HepG2 (cell line): ENCODE results near the gene RPP21. TPM values are rescaled to one million over a fixed set of nuclear protein-coding genes. Genes with fewer than 3 reads are reported as not detected.

Experiments
- FOXJ3 ChIP-seq: sonication (generic); formaldehyde crosslinking; IDR thresholded peaks from 2 replicates; pipeline ENCODE4 v1.4.0; 2020; ENCODE audit warnings: missing genetic modification reagents, mild to moderate bottlenecking, borderline replicate concordance
- HMG20A ChIP-seq: IDR thresholded peaks from 2 replicates; pipeline ENCODE4 v1.6.1; 2016; ENCODE audit warnings: borderline replicate concordance
- KLF9 ChIP-seq: IDR thresholded peaks from 2 replicates; pipeline ENCODE4 v1.6.1; 2016; ENCODE audit warnings: low read depth
- MED8 ChIP-seq: sonication (generic); formaldehyde crosslinking; IDR thresholded peaks from 2 replicates; pipeline ENCODE4 v1.8.1; 2023; ENCODE audit warnings: mild to moderate bottlenecking, missing genetic modification reagents; ENCODE audit not compliant: insufficient replicate concordance
- NR2C2 ChIP-seq: sonication (generic); formaldehyde crosslinking; IDR thresholded peaks from 2 replicates; pipeline ENCODE4 v1.4.0; 2020; ENCODE audit warnings: missing genetic modification reagents, mild to moderate bottlenecking, moderate library complexity, borderline replicate concordance
- NR2F2 ChIP-seq: IDR thresholded peaks from 2 replicates; pipeline ENCODE4 v1.6.1; 2012; ENCODE audit warnings: low read depth, inconsistent platforms, borderline replicate concordance
- RFX3 ChIP-seq: IDR thresholded peaks from 2 replicates; pipeline ENCODE4 v1.6.1; 2016; ENCODE audit warnings: missing biosample characterization, missing genetic modification reagents
- RFX5 ChIP-seq: IDR thresholded peaks from 2 replicates; pipeline ENCODE4 v1.6.1; 2011; ENCODE audit warnings: low read depth, low read length, improper control_type of control experiment
- SNAPC2 ChIP-seq: sonication (generic); formaldehyde crosslinking; IDR thresholded peaks from 2 replicates; pipeline ENCODE4 v1.8.1; 2022; ENCODE audit warnings: mild to moderate bottlenecking, missing genetic modification reagents
- SRSF1 ChIP-seq: fragments of 200-400 bp; formaldehyde crosslinking; optimal IDR thresholded peaks from 2 replicates; pipeline ENCODE3; 2017; ENCODE audit warnings: mild to moderate bottlenecking, low read depth, low read length, moderate library complexity
- ZBTB7A ChIP-seq: sonication (generic); formaldehyde crosslinking; IDR thresholded peaks from 2 replicates; pipeline ENCODE4 v1.8.0; 2022; ENCODE audit warnings: mild to moderate bottlenecking, missing genetic modification reagents
- ZBTB7B ChIP-seq: sonication (generic); formaldehyde crosslinking; IDR thresholded peaks from 2 replicates; pipeline ENCODE4 v1.4.0; 2020; ENCODE audit warnings: missing genetic modification reagents
- ZNF180 ChIP-seq: sonication (generic); formaldehyde crosslinking; IDR thresholded peaks from 2 replicates; pipeline ENCODE4 v1.4.0; 2020; ENCODE audit warnings: low read depth, missing genetic modification reagents, borderline replicate concordance
- ZNF207 ChIP-seq: fragments of 450-650 bp; IDR thresholded peaks from 2 replicates; pipeline ENCODE4 v1.6.1; 2016; ENCODE audit warnings: antibody characterized with exemption, borderline replicate concordance
- ZNF235 ChIP-seq: sonication (generic); formaldehyde crosslinking; IDR thresholded peaks from 2 replicates; pipeline ENCODE4 v1.8.1; 2023; ENCODE audit warnings: mild to moderate bottlenecking, missing genetic modification reagents, borderline replicate concordance
- ZNF354B ChIP-seq: sonication (generic); formaldehyde crosslinking; IDR thresholded peaks from 2 replicates; pipeline ENCODE4 v1.8.0; 2022; ENCODE audit warnings: mild to moderate bottlenecking, missing genetic modification reagents
- ZNF367 ChIP-seq: sonication (generic); formaldehyde crosslinking; IDR thresholded peaks from 2 replicates; pipeline ENCODE4 v1.4.0; 2020; ENCODE audit warnings: missing genetic modification reagents, borderline replicate concordance
- ZNF510 ChIP-seq: sonication (generic); formaldehyde crosslinking; IDR thresholded peaks from 2 replicates; pipeline ENCODE4 v1.4.0; 2020; ENCODE audit warnings: low read depth, mild to moderate bottlenecking, missing genetic modification reagents
- ZNF564 ChIP-seq: sonication (generic); formaldehyde crosslinking; IDR thresholded peaks from 2 replicates; pipeline ENCODE4 v1.8.1; 2023; ENCODE audit warnings: mild to moderate bottlenecking, missing genetic modification reagents
- ZNF567 ChIP-seq: sonication (generic); formaldehyde crosslinking; IDR thresholded peaks from 2 replicates; pipeline ENCODE4 v1.8.1; 2023; ENCODE audit warnings: mild to moderate bottlenecking, missing genetic modification reagents, borderline replicate concordance
- polyA plus RNA-seq, 8 experiments: library from polyadenylated mRNA; depleted of rRNA in 3 of 8; stranded (reverse) in 7 of 8; unstranded in 1 of 8; fragments of >200 nt; fragmentation: Illumina TruSeq in 4 of 8; extraction: Trizol in 4 of 8; gene quantifications; 2 replicates each; pipeline versions ENCODE4 v1.2.1 to v1.2.3, GENCODE V29; 2011 to 2016; ENCODE audit warnings: low read depth in 4 of 8, missing spikeins in 1 of 8, mixed read lengths in 1 of 8; ENCODE audit not compliant: insufficient read depth in 1 of 8
- total RNA-seq, 5 experiments: library from RNA; depleted of rRNA; stranded (reverse); fragments of >200 nt; fragmentation: Illumina TruSeq; extraction: Trizol; gene quantifications; 2 replicates each; pipeline ENCODE4 v1.2.3, GENCODE V29; 2016; ENCODE audit warnings: low read depth in 1 of 5
- TF ChIP-seq, protein P1 (sequence below): sonication (generic); formaldehyde crosslinking; IDR thresholded peaks from 2 replicates; pipeline ENCODE4 v1.4.0; 2020; ENCODE audit warnings: low read depth, mild to moderate bottlenecking, missing genetic modification reagents
- TF ChIP-seq, protein P2 (sequence below): IDR thresholded peaks from 2 replicates; pipeline ENCODE4 v1.6.1; 2016; ENCODE audit warnings: missing compliant biosample characterization, missing genetic modification reagents, borderline replicate concordance
- TF ChIP-seq, protein P3 (sequence below): IDR thresholded peaks from 2 replicates; pipeline ENCODE4 v1.6.1; 2016; ENCODE audit warnings: missing compliant biosample characterization, missing genetic modification reagents, borderline replicate concordance
- TF ChIP-seq, protein P4 (sequence below): sonication (generic); formaldehyde crosslinking; IDR thresholded peaks from 2 replicates; pipeline ENCODE4 v1.5.0; 2020; ENCODE audit warnings: mild to moderate bottlenecking, missing genetic modification reagents, moderate library complexity
- TF ChIP-seq, protein P5 (sequence below): IDR thresholded peaks from 2 replicates; pipeline ENCODE4 v1.6.1; 2016; ENCODE audit warnings: control low read depth

The RPP21 gene
- total and polyA plus RNA-seq, 2 of the 13 experiments (the other 11 are each of a cell fraction or from before 2014, with no cell fraction given): 53.1 to 72.3 TPM

DNA sequence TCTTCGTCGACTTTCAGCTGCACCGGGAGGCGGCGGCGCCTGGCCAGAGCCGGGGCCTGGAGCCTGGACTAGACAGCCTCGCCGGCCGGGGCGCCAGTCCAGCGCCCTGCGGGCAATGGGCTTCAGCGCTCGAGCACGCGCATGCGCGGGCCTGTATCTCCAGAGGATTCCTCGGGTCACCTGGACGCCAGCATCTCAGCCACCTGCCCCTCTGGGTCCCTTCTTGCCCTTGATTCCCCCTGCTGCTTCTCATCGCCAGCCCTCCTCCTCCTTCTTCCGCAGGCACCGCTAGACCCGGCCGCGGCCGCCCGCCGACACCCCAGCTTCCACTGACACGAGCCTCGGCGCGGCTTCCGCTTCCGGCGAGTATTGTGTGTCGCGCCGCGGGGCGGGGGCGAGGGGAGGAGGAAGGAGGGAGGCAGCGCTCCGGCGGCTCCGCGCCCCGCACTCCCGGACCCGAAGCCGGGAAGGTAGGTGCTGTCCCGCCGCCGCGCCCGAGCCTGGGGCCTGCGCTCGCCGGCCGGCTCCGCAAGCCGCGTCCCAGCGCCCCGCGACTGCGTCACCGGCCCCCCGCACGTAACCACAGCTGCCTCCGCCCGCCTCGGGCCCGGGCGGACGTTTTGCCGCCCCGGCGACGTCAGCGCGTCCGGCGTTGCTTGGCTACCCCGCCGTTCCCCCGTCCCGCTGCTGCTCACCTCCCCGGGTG is 18.3 kb upstream of the RPP21 start, which contains the start of gene TRIM39 (continued):
- TF ChIP-seq, protein P1, sequence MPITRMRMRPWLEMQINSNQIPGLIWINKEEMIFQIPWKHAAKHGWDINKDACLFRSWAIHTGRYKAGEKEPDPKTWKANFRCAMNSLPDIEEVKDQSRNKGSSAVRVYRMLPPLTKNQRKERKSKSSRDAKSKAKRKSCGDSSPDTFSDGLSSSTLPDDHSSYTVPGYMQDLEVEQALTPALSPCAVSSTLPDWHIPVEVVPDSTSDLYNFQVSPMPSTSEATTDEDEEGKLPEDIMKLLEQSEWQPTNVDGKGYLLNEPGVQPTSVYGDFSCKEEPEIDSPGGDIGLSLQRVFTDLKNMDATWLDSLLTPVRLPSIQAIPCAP (CRISPR knock-in tag): no peak
- TF ChIP-seq ZBTB7A (CRISPR knock-in tag): no peak
- peak; percentile 95 for TF ChIP-seq NR2C2
- TF ChIP-seq ZNF354B (CRISPR knock-in tag): 0 out of 2 replicates have a peak, but pooled peaks have one; percentile 80
- peak; percentile 89; the same call in 1 of the 2 replicates for TF ChIP-seq ZNF235 (CRISPR knock-in tag)
- TF ChIP-seq, protein P2, sequence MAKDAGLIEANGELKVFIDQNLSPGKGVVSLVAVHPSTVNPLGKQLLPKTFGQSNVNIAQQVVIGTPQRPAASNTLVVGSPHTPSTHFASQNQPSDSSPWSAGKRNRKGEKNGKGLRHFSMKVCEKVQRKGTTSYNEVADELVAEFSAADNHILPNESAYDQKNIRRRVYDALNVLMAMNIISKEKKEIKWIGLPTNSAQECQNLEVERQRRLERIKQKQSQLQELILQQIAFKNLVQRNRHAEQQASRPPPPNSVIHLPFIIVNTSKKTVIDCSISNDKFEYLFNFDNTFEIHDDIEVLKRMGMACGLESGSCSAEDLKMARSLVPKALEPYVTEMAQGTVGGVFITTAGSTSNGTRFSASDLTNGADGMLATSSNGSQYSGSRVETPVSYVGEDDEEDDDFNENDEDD: peak; percentile 78; the same call in 1 of the 2 replicates
- TF ChIP-seq, protein P3, sequence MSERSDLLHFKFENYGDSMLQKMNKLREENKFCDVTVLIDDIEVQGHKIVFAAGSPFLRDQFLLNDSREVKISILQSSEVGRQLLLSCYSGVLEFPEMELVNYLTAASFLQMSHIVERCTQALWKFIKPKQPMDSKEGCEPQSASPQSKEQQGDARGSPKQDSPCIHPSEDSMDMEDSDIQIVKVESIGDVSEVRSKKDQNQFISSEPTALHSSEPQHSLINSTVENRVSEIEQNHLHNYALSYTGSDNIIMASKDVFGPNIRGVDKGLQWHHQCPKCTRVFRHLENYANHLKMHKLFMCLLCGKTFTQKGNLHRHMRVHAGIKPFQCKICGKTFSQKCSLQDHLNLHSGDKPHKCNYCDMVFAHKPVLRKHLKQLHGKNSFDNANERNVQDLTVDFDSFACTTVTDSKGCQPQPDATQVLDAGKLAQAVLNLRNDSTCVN (CRISPR knock-in tag): no peak
- peak; percentile 86 for TF ChIP-seq RFX3 (CRISPR knock-in tag)
- TF ChIP-seq ZNF367: no peak
- no peak for TF ChIP-seq ZBTB7B (CRISPR knock-in tag)
- TF ChIP-seq ZNF567 (CRISPR knock-in tag): no peak
- TF ChIP-seq, protein P4, sequence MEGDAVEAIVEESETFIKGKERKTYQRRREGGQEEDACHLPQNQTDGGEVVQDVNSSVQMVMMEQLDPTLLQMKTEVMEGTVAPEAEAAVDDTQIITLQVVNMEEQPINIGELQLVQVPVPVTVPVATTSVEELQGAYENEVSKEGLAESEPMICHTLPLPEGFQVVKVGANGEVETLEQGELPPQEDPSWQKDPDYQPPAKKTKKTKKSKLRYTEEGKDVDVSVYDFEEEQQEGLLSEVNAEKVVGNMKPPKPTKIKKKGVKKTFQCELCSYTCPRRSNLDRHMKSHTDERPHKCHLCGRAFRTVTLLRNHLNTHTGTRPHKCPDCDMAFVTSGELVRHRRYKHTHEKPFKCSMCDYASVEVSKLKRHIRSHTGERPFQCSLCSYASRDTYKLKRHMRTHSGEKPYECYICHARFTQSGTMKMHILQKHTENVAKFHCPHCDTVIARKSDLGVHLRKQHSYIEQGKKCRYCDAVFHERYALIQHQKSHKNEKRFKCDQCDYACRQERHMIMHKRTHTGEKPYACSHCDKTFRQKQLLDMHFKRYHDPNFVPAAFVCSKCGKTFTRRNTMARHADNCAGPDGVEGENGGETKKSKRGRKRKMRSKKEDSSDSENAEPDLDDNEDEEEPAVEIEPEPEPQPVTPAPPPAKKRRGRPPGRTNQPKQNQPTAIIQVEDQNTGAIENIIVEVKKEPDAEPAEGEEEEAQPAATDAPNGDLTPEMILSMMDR (CRISPR knock-in tag): peak; percentile 18; the same call in 1 of the 2 replicates
- TF ChIP-seq ZNF207: no peak
- TF ChIP-seq ZNF564 (CRISPR knock-in tag): peak; percentile 77
- no peak; the same call in 1 of the 2 replicates for TF ChIP-seq ZNF510 (CRISPR knock-in tag)
- TF ChIP-seq NR2F2: no peak
- no peak for TF ChIP-seq RFX5
- no peak; the same call in 1 of the 2 replicates for TF ChIP-seq ZNF180 (CRISPR knock-in tag)
- TF ChIP-seq MED8 (CRISPR knock-in tag): no peak
- TF ChIP-seq SRSF1: peak; percentile 77
- TF ChIP-seq, protein P5, sequence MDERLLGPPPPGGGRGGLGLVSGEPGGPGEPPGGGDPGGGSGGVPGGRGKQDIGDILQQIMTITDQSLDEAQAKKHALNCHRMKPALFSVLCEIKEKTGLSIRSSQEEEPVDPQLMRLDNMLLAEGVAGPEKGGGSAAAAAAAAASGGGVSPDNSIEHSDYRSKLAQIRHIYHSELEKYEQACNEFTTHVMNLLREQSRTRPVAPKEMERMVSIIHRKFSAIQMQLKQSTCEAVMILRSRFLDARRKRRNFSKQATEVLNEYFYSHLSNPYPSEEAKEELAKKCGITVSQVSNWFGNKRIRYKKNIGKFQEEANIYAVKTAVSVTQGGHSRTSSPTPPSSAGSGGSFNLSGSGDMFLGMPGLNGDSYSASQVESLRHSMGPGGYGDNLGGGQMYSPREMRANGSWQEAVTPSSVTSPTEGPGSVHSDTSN (CRISPR knock-in tag): no peak
- no peak for TF ChIP-seq HMG20A
- TF ChIP-seq KLF9 (CRISPR knock-in tag): no peak
- TF ChIP-seq SNAPC2: no peak
- no peak for TF ChIP-seq FOXJ3 (CRISPR knock-in tag)
